CD14-positive monocyte (primary cell): ENCODE results near the gene VGLL3. TPM values are rescaled to one million over a fixed set of nuclear protein-coding genes. Genes with fewer than 3 reads are reported as not detected.

ENCODE experiments used
- DNase-seq, 3 donors: peaks; one replicate each; pipeline ENCODE4 v3.0.0-alpha.2; 2011 to 2022
- H2AFZ ChIP-seq: 2 replicates; pipeline ENCODE4 v1.6.0; 2012; ENCODE audit warnings: mild to moderate bottlenecking, low read depth, low read length, inconsistent platforms; ENCODE audit not compliant: insufficient read depth, poor library complexity, severe bottlenecking
- H3K27ac ChIP-seq, 2 donors: 1 replicate in 1 of 2; 2 replicates in 1 of 2; pipeline ENCODE4 v1.5.1; 2012 to 2013; ENCODE audit warnings: low read length in 2 of 2, control low read depth in 1 of 2, inconsistent platforms in 1 of 2, low read depth in 1 of 2, mild to moderate bottlenecking in 1 of 2
- H3K27me3 ChIP-seq, 2 donors: one replicate each; pipeline versions ENCODE4 v1.6.0 to v1.6.1; 2011 to 2013; ENCODE audit warnings: low read length in 2 of 2; ENCODE audit not compliant: control insufficient read depth in 2 of 2, insufficient read depth in 2 of 2
- H3K36me3 ChIP-seq, 2 donors: replicated peaks in 1 of 2; 1 replicate in 1 of 2; 2 replicates in 1 of 2; pipeline versions ENCODE4 v1.5.1 to v1.6.1; 2012 to 2013; ENCODE audit warnings: low read length in 2 of 2, control low read depth in 1 of 2, inconsistent platforms in 1 of 2, mild to moderate bottlenecking in 1 of 2; ENCODE audit not compliant: insufficient read depth in 2 of 2, control insufficient read depth in 1 of 2
- H3K4me1 ChIP-seq, 2 donors: 1 replicate in 1 of 2; 2 replicates in 1 of 2; pipeline versions ENCODE4 v1.5.1 to v1.6.1; 2012 to 2013; ENCODE audit warnings: low read length in 2 of 2, control low read depth in 1 of 2, inconsistent platforms in 1 of 2, mild to moderate bottlenecking in 1 of 2, moderate library complexity in 1 of 2; ENCODE audit not compliant: insufficient read depth in 2 of 2, control insufficient read depth in 1 of 2
- H3K4me2 ChIP-seq: replicated peaks from 2 replicates; pipeline ENCODE3; 2012; ENCODE audit warnings: low read length, moderate library complexity, mild to moderate bottlenecking; ENCODE audit not compliant: poor library complexity, severe bottlenecking; ENCODE audit errors: extremely low read depth
- H3K4me3 ChIP-seq, 3 experiments: fragments of 200-600 bp in 1 of 3; sonication (generic) in 1 of 3; replicated peaks in 1 of 3; 1 replicate in 2 of 3; 2 replicates in 1 of 3; pipeline ENCODE4 v1.5.1; 2011 to 2013; ENCODE audit warnings: low read length in 3 of 3, mild to moderate bottlenecking in 3 of 3, control low read depth in 2 of 3, low read depth in 2 of 3, inconsistent platforms in 1 of 3, moderate library complexity in 1 of 3
- H3K79me2 ChIP-seq: 2 replicates; pipeline ENCODE4 v1.6.0; 2012; ENCODE audit warnings: mild to moderate bottlenecking, control low read depth, inconsistent platforms, low read length, moderate library complexity; ENCODE audit not compliant: insufficient read depth
- H3K9ac ChIP-seq: 2 replicates; pipeline ENCODE4 v1.6.0; 2017; ENCODE audit warnings: low read length, mild to moderate bottlenecking; ENCODE audit not compliant: insufficient read depth, poor library complexity, severe bottlenecking
- H3K9me3 ChIP-seq, 2 donors: replicated peaks in 1 of 2; 1 replicate in 1 of 2; 2 replicates in 1 of 2; pipeline versions ENCODE4 v1.5.1 to v1.6.1; 2012 to 2013; ENCODE audit warnings: low read length in 2 of 2, control low read depth in 1 of 2; ENCODE audit not compliant: control insufficient read depth in 1 of 2, insufficient read depth in 1 of 2
- H4K20me1 ChIP-seq: 2 replicates; pipeline ENCODE4 v1.6.0; 2012; ENCODE audit warnings: mild to moderate bottlenecking, low read length, control low read depth, moderate library complexity; ENCODE audit not compliant: insufficient read depth
- H3K27ac Mint-ChIP-seq, 7 donors: one replicate each; pipeline ENCODE4 v1.8.0; 2020; ENCODE audit warnings: mild to moderate bottlenecking in 7 of 7, mixed read lengths in 7 of 7, moderate library complexity in 6 of 7, inconsistent platforms in 2 of 7
- H3K27me3 Mint-ChIP-seq, 3 donors: one replicate each; pipeline ENCODE4 v1.8.0; 2021 to 2022; ENCODE audit warnings: low read depth in 3 of 3, mild to moderate bottlenecking in 3 of 3, mixed read lengths in 3 of 3, moderate library complexity in 3 of 3, inconsistent platforms in 1 of 3
- H3K36me3 Mint-ChIP-seq, 2 donors: one replicate each; pipeline ENCODE4 v1.8.0; 2020; ENCODE audit warnings: mixed read lengths in 2 of 2, inconsistent platforms in 1 of 2, mild to moderate bottlenecking in 1 of 2
- H3K4me1 Mint-ChIP-seq: one replicate; pipeline ENCODE4 v1.8.0; 2020; ENCODE audit warnings: mild to moderate bottlenecking, mixed read lengths
- H3K4me3 Mint-ChIP-seq, 2 donors: one replicate each; pipeline ENCODE4 v1.8.0; 2020; ENCODE audit warnings: mild to moderate bottlenecking in 2 of 2, mixed read lengths in 2 of 2, moderate library complexity in 1 of 2
- H3K9me3 Mint-ChIP-seq, 7 donors: one replicate each; pipeline ENCODE4 v1.8.0; 2020 to 2022; ENCODE audit warnings: mixed read lengths in 7 of 7, mild to moderate bottlenecking in 6 of 7, moderate library complexity in 6 of 7, inconsistent platforms in 2 of 7
- CTCF ChIP-seq: fragments of 200-600 bp; IDR thresholded peaks from one replicate; pipeline ENCODE4 v1.8.0; 2022; ENCODE audit warnings: antibody characterized with exemption, mild to moderate bottlenecking
- WGBS: methylation state at CpG from one replicate; pipeline ENCODE4 v1.1.5; 2013; ENCODE audit warnings: missing lambda C conversion rate; ENCODE audit not compliant: insufficient coverage; 5-methylcytosine and 5-hydroxymethylcytosine counted together
- intact Hi-C, 2 donors: fragments of 100-400 bp; cut with micrococcal nuclease; formaldehyde crosslinking; loops; one replicate each; pipeline versions ENCODE4 v1.15.0 to v1.15.1; 2023
- polyA plus RNA-seq, 3 donors: library from polyadenylated mRNA; depleted of rRNA in 1 of 3; unstranded in 2 of 3; stranded (reverse) in 1 of 3; fragments of 300-500 nt in 2 of 3; fragments of >200 nt in 1 of 3; fragmentation: Illumina TruSeq in 2 of 3; gene quantifications; 1 replicate in 2 of 3; 2 replicates in 1 of 3; pipeline ENCODE4 v1.2.3, GENCODE V29; 2012 to 2021

VGLL3 gene
- polyA plus RNA-seq, 3 donors = not detected

GRCh38 chr3:86998569-86998968 lies 7.6 kb upstream of the VGLL3 start:
- Histone ChIP-seq H3K9me3 (no peaks in the 10 kb centered on the region), H3K4me3 (no peak overlapping the region), H3K9ac (no peak overlapping the region), H3K27me3 (no peaks in the 10 kb centered on the region), H3K27ac (no peak overlapping the region), H3K4me1 (no peaks in the 10 kb centered on the region), H4K20me1 (no peaks in the 10 kb centered on the region), H2AFZ (no peak overlapping the region), H3K4me2 (no peak overlapping the region), H3K79me2 (no peaks in the 10 kb centered on the region), H3K36me3 (no peaks in the 10 kb centered on the region)
- Mint-ChIP-seq H3K27me3 (peaks cover 3 to 11% (median 9%) of the 10 kb centered on the region in 3 donors), H3K4me1 (no peaks in the 10 kb centered on the region), H3K4me3 (no peak overlapping the region), H3K27ac (no peak overlapping the region), H3K9me3 (no peaks in the 10 kb centered on the region), H3K36me3 (no peaks in the 10 kb centered on the region)
- DNase-seq = no peak
- no CpG with 5 or more reads among the region's 1 CpG for WGBS
- TF ChIP-seq CTCF = no peak
- intact Hi-C loops = no loop called here

GRCh38 chr3:86996261-86996955 lies 5.5 kb upstream of the VGLL3 start:
- intact Hi-C loops = no loop called here
- peaks cover 0 to under 1% of the 10 kb centered on the region in 2 donors for H3K4me1 ChIP-seq
- no peak overlapping the region for H3K9ac ChIP-seq
- no peak for TF ChIP-seq CTCF
- no peaks in the 10 kb centered on the region for H3K79me2 ChIP-seq
- H3K27me3 ChIP-seq = peaks cover 7 to 17% of the 10 kb centered on the region in 2 donors
- no peak overlapping the region for H3K4me3 Mint-ChIP-seq
- no peak overlapping the region for H2AFZ ChIP-seq
- H3K27me3 Mint-ChIP-seq = peaks cover 14 to 24% (median 19%) of the 10 kb centered on the region in 3 donors
- H3K36me3 Mint-ChIP-seq = no peaks in the 10 kb centered on the region
- no peaks in the 10 kb centered on the region for H4K20me1 ChIP-seq
- peaks cover 2% of the 10 kb centered on the region for H3K4me1 Mint-ChIP-seq
- no peaks in the 10 kb centered on the region for H3K36me3 ChIP-seq
- H3K4me3 ChIP-seq = no peak overlapping the region
- H3K27ac Mint-ChIP-seq = no peak overlapping the region
- DNase-seq = no peak
- no peaks in the 10 kb centered on the region for H3K9me3 Mint-ChIP-seq
- no peaks in the 10 kb centered on the region for H3K9me3 ChIP-seq
- H3K4me2 ChIP-seq = no peak overlapping the region
- WGBS = 86% methylated on average over 2 of the region's 5 CpGs
- H3K27ac ChIP-seq = no peak overlapping the region
